ENCODE data around the gene TEX101. TPM values are rescaled to one million over a fixed set of nuclear protein-coding genes. Genes with fewer than 3 reads are reported as not detected.

The TEX101 gene
- total RNA-seq, 1 experiment from 2014 or later: not detected

DNA sequence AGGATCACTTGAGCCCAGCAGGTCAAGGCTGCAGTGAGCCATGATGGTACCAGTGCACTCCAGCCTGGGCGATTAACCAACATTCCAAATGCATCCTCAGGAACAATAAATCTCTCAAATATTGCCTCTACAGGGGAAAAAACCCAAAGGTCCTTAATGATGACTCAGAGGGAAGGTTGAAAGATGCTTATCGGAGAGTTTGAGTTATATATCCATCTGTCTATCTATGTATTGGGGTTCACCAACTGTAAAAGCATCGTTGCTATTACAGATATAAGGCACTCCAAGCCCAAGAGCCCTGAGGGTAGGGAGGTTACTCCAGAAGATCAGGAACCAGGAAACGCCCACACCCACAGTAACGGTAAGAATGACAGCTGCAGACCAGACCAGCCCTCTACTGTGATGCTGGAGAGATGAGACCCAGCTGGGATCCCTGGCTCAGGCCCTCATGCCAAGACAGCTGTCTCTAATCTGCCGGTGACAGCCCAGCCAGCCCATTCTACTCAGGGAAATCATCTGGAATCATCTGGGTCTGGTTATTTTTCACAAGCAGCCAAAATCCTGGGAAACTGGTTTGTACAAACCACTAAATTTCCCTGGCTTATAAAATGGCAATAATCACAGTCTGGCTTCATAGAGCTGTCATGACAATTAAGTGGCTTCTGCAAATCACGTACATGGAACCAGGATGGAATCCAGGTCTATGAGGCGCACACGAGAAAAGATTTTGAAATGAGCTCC lies 23.8 kb downstream of the TEX101 start:
- Histone ChIP-seq H3K27ac (ENCODE audit: insufficient read length, low read depth, low read length) (no peak overlapping the region), H3K9me3 (ENCODE audit: control insufficient read depth, low read depth, low read length) (no peaks in the 10 kb centered on the region), H2AK5ac (ENCODE audit: insufficient read length, low read length) (no peak overlapping the region), H4K5ac (ENCODE audit: insufficient read length, low read depth, low read length) (no peak overlapping the region), H4K8ac (replicated peaks; ENCODE audit: insufficient read length, low read depth, low read length) (no peak overlapping the region), H2BK15ac (ENCODE audit: low read depth, low read length) (no peak overlapping the region), H3K9ac (ENCODE audit: extremely low read depth, insufficient read length, low read length) (no peak overlapping the region), H4K91ac (ENCODE audit: insufficient read length, low read depth, low read length) (no peak overlapping the region), H2BK20ac (ENCODE audit: low read depth, low read length, poor library complexity, severe bottlenecking) (no peak overlapping the region), H4K20me1 (ENCODE audit: control insufficient read depth, insufficient read depth, insufficient read length) (no peaks in the 10 kb centered on the region), H3K79me2 (ENCODE audit: insufficient read depth, low read length) (no peaks in the 10 kb centered on the region), H2BK12ac (ENCODE audit: insufficient read length, low read depth, low read length) (no peak overlapping the region), H3K4me2 (ENCODE audit: insufficient read depth, insufficient read length, low read length) (no peak overlapping the region), H3K23me2 (ENCODE audit: insufficient read length, low read depth, low read length, poor library complexity, severe bottlenecking) (no peaks in the 10 kb centered on the region), H3K14ac (ENCODE audit: insufficient read depth, low read length) (no peak overlapping the region), H3T11ph (ENCODE audit: low read length) (no peak overlapping the region), H2BK5ac (ENCODE audit: insufficient read length, low read length) (no peak overlapping the region), H3K79me1 (ENCODE audit: insufficient read depth, low read depth, low read length, poor library complexity, severe bottlenecking) (no peaks in the 10 kb centered on the region), H3K4ac (ENCODE audit: low read depth, low read length) (no peak overlapping the region), H3K4me1 (ENCODE audit: insufficient read depth, low read length) (no peaks in the 10 kb centered on the region), H3K18ac (ENCODE audit: insufficient read length, low read depth, low read length) (no peak overlapping the region), H3K56ac (ENCODE audit: insufficient read length, low read depth, low read length) (no peak overlapping the region), H2AFZ (ENCODE audit: low read length) (no peak overlapping the region), H2BK120ac (ENCODE audit: low read depth, low read length, poor library complexity, severe bottlenecking) (no peak overlapping the region), H3K23ac (ENCODE audit: insufficient read length, low read depth, low read length) (no peak overlapping the region), H3K27me3 (ENCODE audit: insufficient read depth, low read length) (no peaks in the 10 kb centered on the region)
- no CpG with 5 or more reads among the region's 9 CpGs for WGBS (ENCODE audit: extremely low coverage, insufficient read length, low lambda C conversion rate)
- Mint-ChIP-seq H3K36me3 (ENCODE audit: insufficient read depth in 1 of 3, low read depth in 3 of 3) (no peaks in the 10 kb centered on the region), H3K4me3 (no peak overlapping the region), H3K27ac (no peak overlapping the region), H3K9me3 (peaks cover 0 to 16% of the 10 kb centered on the region in 2 experiments; a peak in 4 of 5 replicates), H3K4me1 (peaks cover 5 to 6% of the 10 kb centered on the region in 2 experiments), H3K27me3 (ENCODE audit: low read depth) (peaks cover 12% of the 10 kb centered on the region)
- DNase-seq: no peak
- TF ChIP-seq, protein P1, sequence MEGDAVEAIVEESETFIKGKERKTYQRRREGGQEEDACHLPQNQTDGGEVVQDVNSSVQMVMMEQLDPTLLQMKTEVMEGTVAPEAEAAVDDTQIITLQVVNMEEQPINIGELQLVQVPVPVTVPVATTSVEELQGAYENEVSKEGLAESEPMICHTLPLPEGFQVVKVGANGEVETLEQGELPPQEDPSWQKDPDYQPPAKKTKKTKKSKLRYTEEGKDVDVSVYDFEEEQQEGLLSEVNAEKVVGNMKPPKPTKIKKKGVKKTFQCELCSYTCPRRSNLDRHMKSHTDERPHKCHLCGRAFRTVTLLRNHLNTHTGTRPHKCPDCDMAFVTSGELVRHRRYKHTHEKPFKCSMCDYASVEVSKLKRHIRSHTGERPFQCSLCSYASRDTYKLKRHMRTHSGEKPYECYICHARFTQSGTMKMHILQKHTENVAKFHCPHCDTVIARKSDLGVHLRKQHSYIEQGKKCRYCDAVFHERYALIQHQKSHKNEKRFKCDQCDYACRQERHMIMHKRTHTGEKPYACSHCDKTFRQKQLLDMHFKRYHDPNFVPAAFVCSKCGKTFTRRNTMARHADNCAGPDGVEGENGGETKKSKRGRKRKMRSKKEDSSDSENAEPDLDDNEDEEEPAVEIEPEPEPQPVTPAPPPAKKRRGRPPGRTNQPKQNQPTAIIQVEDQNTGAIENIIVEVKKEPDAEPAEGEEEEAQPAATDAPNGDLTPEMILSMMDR (conservative IDR thresholded peaks at IDR 0.05): no peak

All from H9 (cell line).